Parathyroid adenoma (tissue), 2 donors: ENCODE data around the gene TUBB2B.
A peak's percentile ranks its signal among the peaks of the same experiment; 100 is the strongest.

Experiments
- H2AFZ ChIP-seq: fragments of 300-600 bp; sonication (generic); one replicate; pipeline ENCODE4 v1.7.0; 2017; ENCODE audit warnings: antibody characterized with exemption, mild to moderate bottlenecking
- H3K27ac ChIP-seq: fragments of 300-600 bp; sonication (generic); one replicate; pipeline ENCODE4 v1.7.0; 2017
- H3K27me3 ChIP-seq: fragments of 300-600 bp; sonication (generic); one replicate; pipeline ENCODE4 v1.7.0; 2017; ENCODE audit warnings: low read length; ENCODE audit not compliant: control insufficient read depth, insufficient read depth
- H3K36me3 ChIP-seq: fragments of 300-600 bp; sonication (generic); one replicate; pipeline ENCODE4 v1.7.0; 2017; ENCODE audit warnings: low read length; ENCODE audit not compliant: control insufficient read depth, insufficient read depth
- H3K4me1 ChIP-seq: fragments of 300-600 bp; sonication (generic); one replicate; pipeline ENCODE4 v1.7.0; 2017; ENCODE audit warnings: control low read depth
- H3K4me2 ChIP-seq: fragments of 300-600 bp; sonication (generic); one replicate; pipeline ENCODE4 v1.7.0; 2017; ENCODE audit warnings: low read length
- H3K4me3 ChIP-seq: fragments of 300-600 bp; sonication (generic); one replicate; pipeline ENCODE4 v1.7.0; 2017; ENCODE audit warnings: low read depth, low read length
- H3K79me2 ChIP-seq: fragments of 300-600 bp; sonication (generic); one replicate; pipeline ENCODE4 v1.7.0; 2017; ENCODE audit warnings: control low read depth
- H3K9ac ChIP-seq: fragments of 300-600 bp; sonication (generic); one replicate; pipeline ENCODE4 v1.7.0; 2017; ENCODE audit warnings: mild to moderate bottlenecking
- H3K9me3 ChIP-seq: fragments of 300-600 bp; sonication (generic); one replicate; pipeline ENCODE4 v1.7.0; 2017; ENCODE audit warnings: low read length; ENCODE audit not compliant: control insufficient read depth
- TF ChIP-seq, protein P1 (sequence below): fragments of 300-600 bp; sonication (generic); IDR thresholded peaks from one replicate; pipeline ENCODE4 v1.7.0; 2017; ENCODE audit warnings: antibody characterized with exemption, mild to moderate bottlenecking
- donor health status: primary hyperparathyroidism.

The TUBB2B gene

DNA sequence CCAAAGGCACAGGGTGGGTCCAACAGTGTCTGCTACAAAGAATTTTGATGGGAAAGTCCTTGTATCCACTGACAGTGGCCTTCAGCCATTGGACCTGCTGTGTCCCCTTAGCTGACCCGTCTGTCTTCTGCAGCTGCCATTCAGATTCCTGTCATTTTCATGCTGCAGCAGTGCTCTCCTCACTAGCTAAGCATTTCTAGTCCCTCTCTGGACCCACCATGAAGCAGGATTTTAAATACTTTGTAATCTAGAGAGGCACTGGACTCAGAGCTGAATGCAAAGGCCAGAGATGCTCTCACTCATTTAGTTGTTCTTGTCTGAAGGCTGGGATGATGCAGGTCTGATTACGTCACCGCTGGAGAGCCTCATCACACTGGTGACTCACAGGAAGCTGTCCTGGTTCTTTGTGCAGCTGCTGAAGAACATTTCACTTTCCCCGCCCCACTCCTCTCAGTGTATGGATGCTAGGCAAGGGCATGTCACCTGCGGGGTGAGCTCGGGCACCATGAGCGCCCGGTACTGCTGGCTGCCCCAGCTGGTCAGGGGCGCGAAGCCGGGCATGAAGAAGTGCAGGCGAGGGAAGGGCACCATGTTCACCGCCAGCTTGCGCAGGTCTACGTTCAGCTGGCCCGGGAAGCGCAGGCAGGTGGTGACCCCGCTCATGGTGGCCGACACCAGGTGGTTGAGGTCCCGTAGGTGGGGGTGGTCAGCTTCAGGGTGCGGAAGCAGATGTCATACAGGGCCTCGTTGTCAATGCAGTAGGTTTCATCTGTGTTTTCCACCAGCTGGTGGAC, 50.7 kb downstream of the TUBB2B start:
- Histone ChIP-seq H2AFZ (no peak overlapping the region), H3K9me3 (no peaks in the 10 kb centered on the region), H3K79me2 (no peaks in the 10 kb centered on the region), H3K4me1 (no peaks in the 10 kb centered on the region), H3K27me3 (no peaks in the 10 kb centered on the region), H3K9ac (no peak overlapping the region), H3K4me3 (no peak overlapping the region), H3K4me2 (no peak overlapping the region), H3K27ac (no peak overlapping the region), H3K36me3 (no peaks in the 10 kb centered on the region)
- TF ChIP-seq, protein P1, sequence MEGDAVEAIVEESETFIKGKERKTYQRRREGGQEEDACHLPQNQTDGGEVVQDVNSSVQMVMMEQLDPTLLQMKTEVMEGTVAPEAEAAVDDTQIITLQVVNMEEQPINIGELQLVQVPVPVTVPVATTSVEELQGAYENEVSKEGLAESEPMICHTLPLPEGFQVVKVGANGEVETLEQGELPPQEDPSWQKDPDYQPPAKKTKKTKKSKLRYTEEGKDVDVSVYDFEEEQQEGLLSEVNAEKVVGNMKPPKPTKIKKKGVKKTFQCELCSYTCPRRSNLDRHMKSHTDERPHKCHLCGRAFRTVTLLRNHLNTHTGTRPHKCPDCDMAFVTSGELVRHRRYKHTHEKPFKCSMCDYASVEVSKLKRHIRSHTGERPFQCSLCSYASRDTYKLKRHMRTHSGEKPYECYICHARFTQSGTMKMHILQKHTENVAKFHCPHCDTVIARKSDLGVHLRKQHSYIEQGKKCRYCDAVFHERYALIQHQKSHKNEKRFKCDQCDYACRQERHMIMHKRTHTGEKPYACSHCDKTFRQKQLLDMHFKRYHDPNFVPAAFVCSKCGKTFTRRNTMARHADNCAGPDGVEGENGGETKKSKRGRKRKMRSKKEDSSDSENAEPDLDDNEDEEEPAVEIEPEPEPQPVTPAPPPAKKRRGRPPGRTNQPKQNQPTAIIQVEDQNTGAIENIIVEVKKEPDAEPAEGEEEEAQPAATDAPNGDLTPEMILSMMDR, result no peak

DNA sequence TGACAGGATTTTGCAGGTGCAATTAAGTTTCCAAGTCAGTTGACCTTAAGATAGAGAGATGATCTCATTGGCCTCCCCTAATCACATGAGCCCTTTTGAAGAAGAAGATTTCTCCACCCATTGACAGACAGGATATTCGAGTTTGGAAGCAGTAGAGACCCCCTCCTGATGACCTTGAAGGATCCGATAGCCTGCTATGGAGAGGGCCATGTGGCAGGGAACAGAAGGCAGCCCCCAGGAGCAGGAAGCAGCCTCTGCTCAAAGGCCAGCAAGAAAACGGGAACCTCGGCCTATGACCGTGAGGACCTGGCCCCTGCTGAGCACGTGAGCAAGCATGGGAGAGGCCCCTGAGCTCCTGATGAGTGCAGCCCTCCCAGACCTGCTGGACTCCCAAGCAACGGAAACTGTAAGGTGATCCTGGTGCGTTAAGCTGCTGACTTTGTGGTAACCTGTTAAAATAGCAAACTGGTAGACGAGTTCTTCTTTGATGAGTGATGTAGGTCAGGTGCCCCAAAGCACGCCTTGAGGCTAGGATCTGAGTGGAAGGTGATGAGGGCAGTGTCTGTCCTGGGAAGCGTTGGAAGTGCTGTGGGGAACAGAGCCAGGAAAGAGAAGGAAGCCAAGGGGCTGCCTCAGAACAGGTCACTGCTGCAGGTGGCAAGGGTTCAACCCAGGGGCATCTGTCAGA, 51.6 kb downstream of the TUBB2B start:
- Histone ChIP-seq H3K4me3 (no peak overlapping the region), H3K4me2 (peak overlapping the region; percentile 19), H3K36me3 (no peaks in the 10 kb centered on the region), H3K27me3 (no peaks in the 10 kb centered on the region), H3K9ac (no peak overlapping the region), H3K27ac (no peak overlapping the region), H3K4me1 (no peaks in the 10 kb centered on the region), H2AFZ (peak overlapping the region; percentile 71), H3K9me3 (no peaks in the 10 kb centered on the region), H3K79me2 (no peaks in the 10 kb centered on the region)
- TF ChIP-seq, protein P1, result no peak
